ENCODE measurements around the gene ERI3.

DNA sequence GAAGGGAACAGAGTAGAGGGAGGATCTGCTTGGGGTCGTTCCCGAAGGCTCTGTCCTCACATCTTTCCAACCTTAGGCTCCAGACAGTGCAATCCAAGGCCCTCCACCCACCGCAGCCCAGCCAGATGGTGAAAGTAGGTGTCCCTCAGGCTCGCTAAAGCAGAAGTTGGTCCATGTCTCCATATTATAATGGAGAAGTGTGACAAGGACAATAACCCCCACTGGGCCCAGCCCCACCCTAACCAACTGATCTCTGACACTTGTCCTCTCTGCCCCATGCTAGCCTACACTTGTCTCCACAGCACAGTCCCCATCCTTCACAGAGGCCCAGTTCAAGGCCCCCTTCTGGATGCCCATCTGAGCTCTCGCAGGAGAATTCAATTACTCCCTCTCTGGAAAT, 93.1 kb downstream of the ERI3 start:
- TF ChIP-seq CTCF (IDR thresholded peaks at IDR 0.05) (no peak), POLR2A (IDR thresholded peaks at IDR 0.05) (no peak), POLR2AphosphoS5 (IDR thresholded peaks at IDR 0.05) (no peak)
